ENCODE data around the gene NSUN5.
"Not testable (repeated sequence)": the region's sequence is repeated elsewhere in the genome, so short reads cannot be mapped to it uniquely, and the experiment has no call there.

The NSUN5 gene

DNA sequence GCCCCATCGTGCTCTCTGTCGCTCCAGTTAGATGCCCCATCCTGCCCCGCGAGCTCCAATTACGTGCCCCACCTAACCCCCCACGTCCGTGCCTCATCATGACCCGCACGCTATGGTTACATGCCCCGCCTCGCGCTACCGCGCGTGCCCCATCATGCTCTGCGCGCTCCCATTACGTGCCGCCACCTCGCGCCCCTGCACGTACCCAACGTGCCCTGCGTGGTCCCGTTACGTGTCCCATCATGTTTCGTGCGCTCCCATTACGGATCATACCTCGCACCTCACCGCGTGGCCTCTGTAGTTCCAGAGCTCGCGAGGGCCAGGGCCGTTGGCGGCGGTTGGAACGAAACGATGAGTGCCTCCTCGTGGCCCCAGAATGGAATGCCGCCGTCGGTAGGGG, 19.3 kb upstream of the NSUN5 start, which contains the start of the genes FKBP6 and TRIM50:
Gene FKBP6 (plus strand): TSS at position 240 of the 400 bp plus-strand sequence. CDS start 268 bp downstream, outside the sequence.
Gene TRIM50 (minus strand): TSS at position 161 of the 400 bp plus-strand sequence. CDS start 3,295 bp downstream, outside the sequence.
- H3K27ac ChIP-seq (ENCODE audit: insufficient read depth, low read length, poor library complexity, severe bottlenecking); DNase-seq; H3K4me3 ChIP-seq (ENCODE audit: insufficient read depth, low read depth, low read length, poor library complexity, severe bottlenecking); H3K9me3 ChIP-seq (ENCODE audit: control insufficient read depth, low read length); H3K4me1 ChIP-seq (ENCODE audit: control insufficient read depth, insufficient read depth, low read length, poor library complexity, severe bottlenecking); H3K27me3 ChIP-seq (replicated peaks; ENCODE audit: control insufficient read depth, insufficient read depth, low read length, poor library complexity, severe bottlenecking); H3K36me3 ChIP-seq (ENCODE audit: control insufficient read depth, insufficient read depth, low read length): not testable (repeated sequence)

DNA sequence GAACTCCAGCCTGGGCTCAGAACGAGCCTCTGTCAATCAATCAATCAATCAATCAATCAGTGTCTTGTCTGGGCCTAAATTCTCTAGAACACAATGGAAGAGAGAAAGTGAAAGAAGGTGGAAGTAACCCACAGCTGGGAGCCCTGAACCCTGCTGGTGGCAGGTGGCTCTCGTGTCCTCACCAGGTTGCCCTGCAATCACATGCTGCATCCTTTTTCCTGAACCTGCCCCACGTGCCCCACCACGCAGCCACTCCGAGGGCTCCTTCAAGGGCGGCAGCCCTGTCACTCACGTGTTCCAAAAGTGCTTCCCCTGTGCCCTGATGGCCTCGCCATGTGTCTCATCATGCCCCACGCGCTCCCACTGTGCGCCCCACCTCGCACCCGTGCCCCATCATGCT, 18.8 kb upstream of the NSUN5 start:
- H3K4me3 ChIP-seq (ENCODE audit: insufficient read depth, low read depth, low read length, poor library complexity, severe bottlenecking); H3K27me3 ChIP-seq (replicated peaks; ENCODE audit: control insufficient read depth, insufficient read depth, low read length, poor library complexity, severe bottlenecking); H3K27ac ChIP-seq (ENCODE audit: insufficient read depth, low read length, poor library complexity, severe bottlenecking); DNase-seq; H3K36me3 ChIP-seq (ENCODE audit: control insufficient read depth, insufficient read depth, low read length); H3K9me3 ChIP-seq (ENCODE audit: control insufficient read depth, low read length); H3K4me1 ChIP-seq (ENCODE audit: control insufficient read depth, insufficient read depth, low read length, poor library complexity, severe bottlenecking): not testable (repeated sequence)

DNA sequence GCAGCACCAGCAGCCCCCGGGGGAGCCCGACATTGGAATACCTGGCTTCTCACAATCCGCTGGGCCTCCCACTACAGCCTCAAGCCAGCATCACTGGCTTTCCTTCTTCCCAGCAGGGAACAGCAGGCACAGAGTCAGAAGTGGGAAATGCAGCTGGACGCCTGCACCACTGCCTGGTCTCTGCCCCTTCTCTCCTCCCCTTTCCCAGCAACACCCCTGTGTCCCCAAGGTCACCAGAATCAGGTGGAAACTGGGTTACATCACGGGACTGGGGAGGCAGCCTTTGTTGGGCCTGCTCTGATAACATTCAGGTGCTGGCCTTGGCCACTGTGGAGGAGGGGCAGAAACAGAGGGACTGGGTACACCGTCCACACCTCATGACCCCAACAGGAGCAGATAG, 16.8 kb upstream of the NSUN5 start:
- not testable (repeated sequence) for H3K4me1 ChIP-seq (ENCODE audit: control insufficient read depth, insufficient read depth, low read length, poor library complexity, severe bottlenecking); H3K4me3 ChIP-seq (ENCODE audit: insufficient read depth, low read depth, low read length, poor library complexity, severe bottlenecking); H3K27me3 ChIP-seq (replicated peaks; ENCODE audit: control insufficient read depth, insufficient read depth, low read length, poor library complexity, severe bottlenecking); H3K9me3 ChIP-seq (ENCODE audit: control insufficient read depth, low read length); H3K27ac ChIP-seq (ENCODE audit: insufficient read depth, low read length, poor library complexity, severe bottlenecking); H3K36me3 ChIP-seq (ENCODE audit: control insufficient read depth, insufficient read depth, low read length); DNase-seq

DNA sequence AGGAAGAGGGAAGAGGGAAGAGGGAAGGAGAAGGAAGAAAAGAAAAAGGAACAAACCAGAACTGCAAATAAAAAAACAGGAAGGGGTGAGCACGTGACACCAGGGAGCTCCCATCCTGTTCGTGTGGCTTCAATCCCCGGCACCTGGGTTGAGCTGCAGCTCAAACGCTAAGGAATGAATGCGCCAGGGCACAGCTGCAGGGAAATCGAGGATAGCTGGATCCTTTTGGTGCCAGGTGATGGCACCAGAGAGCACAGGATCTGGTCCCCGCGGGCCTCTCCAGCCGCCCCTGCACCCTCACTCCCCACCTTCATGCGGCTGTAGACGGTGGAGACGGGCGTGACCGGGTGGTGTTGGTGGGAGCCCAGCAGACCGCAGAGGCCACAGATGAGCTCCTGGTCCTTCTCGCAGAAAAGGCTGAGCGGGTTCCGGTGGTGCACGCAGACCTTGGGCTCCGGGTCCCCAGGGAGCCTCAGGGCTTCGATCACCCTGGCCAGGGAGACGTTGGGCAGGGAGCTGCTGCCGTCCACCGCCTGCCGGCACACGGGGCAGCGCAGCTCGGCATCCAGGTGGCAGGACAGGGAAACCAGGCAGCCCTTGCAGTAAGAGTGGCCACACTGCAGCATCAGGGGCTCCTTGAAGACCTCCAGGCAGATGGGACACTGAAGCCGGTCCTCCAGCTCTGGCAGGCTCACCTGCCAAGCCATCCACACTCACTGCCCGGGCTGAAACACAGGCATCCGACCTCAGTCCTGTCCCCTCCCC, 15.6 kb upstream of the NSUN5 start:
- H3K4me3 ChIP-seq (ENCODE audit: insufficient read depth, low read depth, low read length, poor library complexity, severe bottlenecking), result peak overlapping the region; percentile 35
- H3K27ac ChIP-seq (ENCODE audit: insufficient read depth, low read length, poor library complexity, severe bottlenecking); H3K27me3 ChIP-seq (replicated peaks; ENCODE audit: control insufficient read depth, insufficient read depth, low read length, poor library complexity, severe bottlenecking); H3K9me3 ChIP-seq (ENCODE audit: control insufficient read depth, low read length); H3K36me3 ChIP-seq (ENCODE audit: control insufficient read depth, insufficient read depth, low read length); H3K4me1 ChIP-seq (ENCODE audit: control insufficient read depth, insufficient read depth, low read length, poor library complexity, severe bottlenecking): not testable (repeated sequence)
- DNase-seq, result peak in 2 of 3 donors; percentile 8 to 9

DNA sequence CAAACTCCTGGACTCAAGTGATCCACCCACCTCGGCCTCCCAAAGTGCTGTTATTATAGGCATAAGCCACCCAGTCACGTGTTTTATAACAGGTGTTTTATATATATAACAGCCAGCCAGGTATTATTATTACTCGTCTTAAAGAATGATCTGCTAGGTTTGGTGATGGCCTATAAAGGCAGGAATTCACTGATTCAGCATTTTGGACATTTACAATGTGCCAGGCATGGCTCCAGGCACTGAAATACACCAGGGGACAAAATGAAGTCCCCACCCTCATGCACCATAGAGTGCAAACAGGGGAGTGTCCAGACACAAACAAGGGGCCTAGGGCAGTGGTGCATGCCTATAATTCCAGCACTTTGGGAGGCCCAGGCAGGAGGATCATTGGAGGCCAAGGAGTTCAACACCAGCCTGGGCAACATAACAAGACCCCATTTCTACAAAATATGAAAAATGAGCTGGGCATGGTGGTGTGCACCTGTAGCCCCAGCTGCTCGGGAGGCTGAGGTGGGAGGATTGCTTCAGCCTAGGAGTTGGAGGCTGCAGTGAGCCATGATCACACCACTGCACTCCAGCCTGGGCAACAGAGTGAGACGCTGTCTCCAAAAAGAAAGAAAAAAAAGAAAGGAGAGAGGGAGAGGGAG, 14.9 kb upstream of the NSUN5 start:
- not testable (repeated sequence) for H3K9me3 ChIP-seq (ENCODE audit: control insufficient read depth, low read length); H3K36me3 ChIP-seq (ENCODE audit: control insufficient read depth, insufficient read depth, low read length); DNase-seq; H3K27me3 ChIP-seq (replicated peaks; ENCODE audit: control insufficient read depth, insufficient read depth, low read length, poor library complexity, severe bottlenecking); H3K4me1 ChIP-seq (ENCODE audit: control insufficient read depth, insufficient read depth, low read length, poor library complexity, severe bottlenecking); H3K27ac ChIP-seq (ENCODE audit: insufficient read depth, low read length, poor library complexity, severe bottlenecking)
- peak overlapping the region; percentile 35 for H3K4me3 ChIP-seq (ENCODE audit: insufficient read depth, low read depth, low read length, poor library complexity, severe bottlenecking)

DNA sequence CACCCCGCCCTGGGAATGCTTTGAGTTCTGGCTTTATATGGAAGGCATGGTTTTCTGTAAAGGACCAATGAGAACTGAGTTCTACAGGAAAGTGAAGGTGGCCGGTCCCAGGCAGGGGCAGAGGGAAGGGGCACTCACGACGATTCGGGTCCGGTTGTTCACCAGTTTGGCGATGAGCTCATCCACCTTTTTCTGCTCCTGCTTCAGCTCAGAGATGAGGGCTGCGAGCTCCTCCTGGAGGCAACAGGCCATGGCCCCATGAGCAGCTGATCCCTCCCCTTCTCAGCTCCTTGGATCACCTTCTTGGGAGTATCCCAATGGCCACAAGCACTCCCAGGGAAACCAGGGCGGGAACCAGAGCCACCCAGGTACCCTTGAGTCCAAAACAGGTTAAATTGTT, 11.4 kb upstream of the NSUN5 start:
- H3K36me3 ChIP-seq (ENCODE audit: control insufficient read depth, insufficient read depth, low read length); H3K27ac ChIP-seq (ENCODE audit: insufficient read depth, low read length, poor library complexity, severe bottlenecking); H3K4me1 ChIP-seq (ENCODE audit: control insufficient read depth, insufficient read depth, low read length, poor library complexity, severe bottlenecking); H3K27me3 ChIP-seq (replicated peaks; ENCODE audit: control insufficient read depth, insufficient read depth, low read length, poor library complexity, severe bottlenecking); H3K9me3 ChIP-seq (ENCODE audit: control insufficient read depth, low read length); H3K4me3 ChIP-seq (ENCODE audit: insufficient read depth, low read depth, low read length, poor library complexity, severe bottlenecking); DNase-seq: not testable (repeated sequence)

DNA sequence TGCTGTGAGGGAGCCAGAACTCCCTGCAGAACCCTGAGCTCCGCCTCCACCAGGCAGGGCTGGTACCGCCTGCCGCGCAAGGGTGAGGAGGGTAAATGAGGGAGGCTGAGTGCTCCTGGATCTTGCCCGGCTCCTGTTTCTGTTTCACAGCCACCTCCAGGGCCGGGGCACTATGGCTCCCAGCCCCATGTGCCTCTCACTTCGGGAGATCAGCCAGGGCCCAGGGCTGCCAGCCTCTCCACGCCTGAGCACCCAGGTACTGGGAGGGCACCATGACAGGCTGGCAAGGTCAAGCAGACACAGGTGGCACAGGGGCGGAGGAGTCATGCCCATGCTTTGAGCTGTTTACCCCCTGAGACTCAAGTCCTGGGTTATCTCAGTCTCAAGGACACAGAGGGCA, 10.9 kb upstream of the NSUN5 start:
- not testable (repeated sequence) for H3K9me3 ChIP-seq (ENCODE audit: control insufficient read depth, low read length); H3K27me3 ChIP-seq (replicated peaks; ENCODE audit: control insufficient read depth, insufficient read depth, low read length, poor library complexity, severe bottlenecking); H3K4me1 ChIP-seq (ENCODE audit: control insufficient read depth, insufficient read depth, low read length, poor library complexity, severe bottlenecking); H3K4me3 ChIP-seq (ENCODE audit: insufficient read depth, low read depth, low read length, poor library complexity, severe bottlenecking); H3K27ac ChIP-seq (ENCODE audit: insufficient read depth, low read length, poor library complexity, severe bottlenecking); DNase-seq; H3K36me3 ChIP-seq (ENCODE audit: control insufficient read depth, insufficient read depth, low read length)

DNA sequence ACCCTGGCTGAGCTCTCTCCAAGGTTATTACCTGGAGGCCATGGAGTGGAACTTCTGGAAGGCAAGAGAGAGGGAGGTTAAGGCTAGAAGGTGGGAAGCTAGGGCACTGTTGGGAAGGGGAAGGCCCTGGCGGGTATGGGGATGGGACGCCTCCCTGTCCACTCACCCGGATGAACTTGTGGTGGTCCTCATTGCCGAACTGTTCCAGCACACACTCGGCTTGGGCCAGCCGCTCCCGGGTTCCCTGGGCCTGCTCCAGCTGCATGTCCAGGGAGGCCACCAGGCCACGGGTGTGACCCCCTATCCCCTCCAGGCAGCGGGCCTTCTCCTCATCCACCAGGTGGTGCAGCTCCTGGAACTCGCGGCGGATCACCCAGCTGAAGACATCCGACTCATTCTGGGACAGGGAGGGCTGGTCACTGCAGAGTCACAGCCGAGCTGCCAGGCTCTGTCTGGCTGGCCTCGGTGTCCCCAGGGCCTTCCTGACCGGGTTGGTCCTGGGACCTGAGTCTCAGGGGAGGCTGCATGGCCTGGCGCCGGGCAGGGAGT, 10.1 kb upstream of the NSUN5 start:
- not testable (repeated sequence) for H3K27ac ChIP-seq (ENCODE audit: insufficient read depth, low read length, poor library complexity, severe bottlenecking); H3K4me1 ChIP-seq (ENCODE audit: control insufficient read depth, insufficient read depth, low read length, poor library complexity, severe bottlenecking); H3K4me3 ChIP-seq (ENCODE audit: insufficient read depth, low read depth, low read length, poor library complexity, severe bottlenecking); H3K27me3 ChIP-seq (replicated peaks; ENCODE audit: control insufficient read depth, insufficient read depth, low read length, poor library complexity, severe bottlenecking); H3K36me3 ChIP-seq (ENCODE audit: control insufficient read depth, insufficient read depth, low read length); DNase-seq; H3K9me3 ChIP-seq (ENCODE audit: control insufficient read depth, low read length)

DNA sequence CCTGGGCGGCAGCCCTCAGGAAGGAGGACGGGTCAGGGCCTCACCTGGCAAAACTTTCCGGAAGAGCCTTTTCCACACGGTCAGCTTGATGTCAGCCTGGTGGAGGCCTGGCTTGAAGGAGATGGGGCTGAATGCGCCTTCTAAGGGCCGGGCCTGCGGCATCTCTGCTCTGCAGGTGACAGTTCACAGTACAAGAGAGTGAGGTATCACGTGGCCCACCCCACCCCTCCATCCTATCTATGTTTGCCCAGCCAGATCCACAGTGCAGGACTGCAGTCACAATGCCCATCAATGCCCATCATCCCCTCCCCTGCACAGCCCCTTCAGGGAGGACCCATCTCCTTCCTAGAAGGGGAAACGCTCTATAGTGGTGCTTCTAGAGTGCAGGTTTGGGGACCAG, 7.9 kb upstream of the NSUN5 start:
- no peaks in the 10 kb centered on the region for H3K27me3 ChIP-seq (replicated peaks; ENCODE audit: control insufficient read depth, insufficient read depth, low read length, poor library complexity, severe bottlenecking)
- no peak for DNase-seq
- no peaks in the 10 kb centered on the region for H3K4me1 ChIP-seq (ENCODE audit: control insufficient read depth, insufficient read depth, low read length, poor library complexity, severe bottlenecking)

DNA sequence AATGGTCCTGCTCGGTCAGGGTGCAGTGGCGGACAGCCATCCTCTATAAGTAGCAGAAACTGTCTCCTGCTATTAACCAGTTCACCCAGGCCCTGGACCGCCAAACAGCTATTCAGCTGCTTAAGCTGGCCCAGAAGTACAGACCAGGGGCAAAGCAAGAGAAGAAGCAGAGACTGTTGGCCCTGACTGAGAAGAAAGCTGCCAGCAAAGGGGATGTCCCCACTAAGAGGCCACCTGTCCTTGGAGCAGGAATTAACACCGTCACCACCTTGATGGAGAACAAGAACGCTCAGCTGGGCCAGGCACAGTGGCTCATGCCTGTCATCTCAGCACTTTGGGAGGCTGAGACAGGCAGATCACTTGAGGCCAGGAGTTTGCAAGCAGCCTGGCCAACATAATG, 5.6 kb upstream of the NSUN5 start:
- H3K4me3 ChIP-seq (ENCODE audit: insufficient read depth, low read depth, low read length, poor library complexity, severe bottlenecking), result no peak overlapping the region
- H3K4me1 ChIP-seq (ENCODE audit: control insufficient read depth, insufficient read depth, low read length, poor library complexity, severe bottlenecking), result peaks cover 2% of the 10 kb centered on the region
- H3K9me3 ChIP-seq (ENCODE audit: control insufficient read depth, low read length), result no peaks in the 10 kb centered on the region
- DNase-seq, result no peak
- no peak overlapping the region for H3K27ac ChIP-seq (ENCODE audit: insufficient read depth, low read length, poor library complexity, severe bottlenecking)
- no peaks in the 10 kb centered on the region for H3K27me3 ChIP-seq (replicated peaks; ENCODE audit: control insufficient read depth, insufficient read depth, low read length, poor library complexity, severe bottlenecking)
- H3K36me3 ChIP-seq (ENCODE audit: control insufficient read depth, insufficient read depth, low read length), result no peaks in the 10 kb centered on the region

More for the DNA sequence above, 7.9 kb upstream of the NSUN5 start:
- Histone ChIP-seq H3K4me3 (ENCODE audit: insufficient read depth, low read depth, low read length, poor library complexity, severe bottlenecking) (no peak overlapping the region), H3K36me3 (ENCODE audit: control insufficient read depth, insufficient read depth, low read length) (no peaks in the 10 kb centered on the region), H3K9me3 (ENCODE audit: control insufficient read depth, low read length) (no peaks in the 10 kb centered on the region), H3K27ac (ENCODE audit: insufficient read depth, low read length, poor library complexity, severe bottlenecking) (no peak overlapping the region)
